GM23248 (cell line): ENCODE results near the gene ISG20L2.

Experiments
- EZH2 ChIP-seq: fragments of 200-600 bp; sonication (generic); IDR thresholded peaks from 2 replicates; pipeline ENCODE4 v1.6.1; 2018; ENCODE audit warnings: antibody characterized with exemption, mild to moderate bottlenecking; ENCODE audit not compliant: insufficient read depth, poor library complexity, severe bottlenecking
- EZH2phosphoT487 ChIP-seq: fragments of 200-600 bp; sonication (generic); IDR thresholded peaks from 2 replicates; pipeline ENCODE4 v1.6.1; 2018; ENCODE audit warnings: antibody characterized with exemption, moderate library complexity, mild to moderate bottlenecking, low read depth; ENCODE audit not compliant: insufficient read depth

DNA sequence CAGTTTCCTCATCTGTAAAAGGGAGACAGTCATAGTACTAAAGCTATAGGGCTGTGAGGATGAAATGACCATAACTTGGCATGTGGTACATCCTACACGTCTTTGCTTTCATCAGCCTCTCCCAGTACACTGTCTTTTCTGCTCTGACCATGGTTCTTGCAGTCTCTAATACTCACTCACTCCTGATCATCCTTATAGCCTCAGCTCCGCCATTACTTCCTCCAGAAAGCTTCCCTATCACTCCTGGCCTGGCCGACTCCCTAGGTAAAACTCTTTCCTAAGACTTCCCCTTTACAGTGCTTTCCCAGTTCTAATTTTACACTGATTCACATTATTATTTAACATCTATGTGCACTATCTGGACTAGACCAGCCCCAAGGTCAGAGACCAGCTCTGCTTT lies 17.3 kb upstream of the ISG20L2 start:
- TF ChIP-seq EZH2 (no peak), EZH2phosphoT487 (no peak)
